Spinal cord (tissue), 10 donors: Measurements from ENCODE around the gene TENM3. TPM values are rescaled to one million over a fixed set of nuclear protein-coding genes. Genes with fewer than 3 reads are reported as not detected.
A peak's percentile ranks its signal among the peaks of the same experiment; 100 is the strongest.

Experiments used
- DNase-seq, 6 donors: peaks; one replicate each; pipeline versions ENCODE4 v3.0.0 to v3.0.0-alpha.2; 2013 to 2015; ENCODE audit warnings: low spot score in 6 of 6, low read depth in 4 of 6
- H3K27ac ChIP-seq: one replicate; pipeline ENCODE4 v1.5.1; 2013; ENCODE audit warnings: low read depth, low read length, control low read depth
- H3K27me3 ChIP-seq: one replicate; pipeline ENCODE4 v1.6.1; 2013; ENCODE audit warnings: low read length; ENCODE audit not compliant: control insufficient read depth, insufficient read depth
- H3K36me3 ChIP-seq: one replicate; pipeline ENCODE4 v1.6.1; 2013; ENCODE audit warnings: low read length; ENCODE audit not compliant: control insufficient read depth, insufficient read depth
- H3K4me1 ChIP-seq: one replicate; pipeline ENCODE4 v1.6.1; 2013; ENCODE audit warnings: low read length; ENCODE audit not compliant: control insufficient read depth, insufficient read depth
- H3K4me3 ChIP-seq: one replicate; pipeline ENCODE4 v1.5.1; 2013; ENCODE audit warnings: low read depth, low read length, control low read depth
- H3K9me3 ChIP-seq: one replicate; pipeline ENCODE4 v1.6.1; 2013; ENCODE audit warnings: low read length; ENCODE audit not compliant: control insufficient read depth, insufficient read depth
- WGBS: methylation state at CpG from one replicate; pipeline ENCODE4 v1.1.5; 2013; ENCODE audit warnings: missing lambda C conversion rate; ENCODE audit not compliant: insufficient coverage; 5-methylcytosine and 5-hydroxymethylcytosine counted together
- polyA plus RNA-seq, 2 donors: library from polyadenylated mRNA; unstranded; fragments of 120-200 nt; gene quantifications; one replicate each; pipeline ENCODE4 v1.2.1, GENCODE V29; 2013; ENCODE audit not compliant: insufficient read length in 2 of 2
- total RNA-seq, 2 donors: library from RNA; depleted of rRNA in 1 of 2; stranded (reverse); fragments of 120-200 nt in 1 of 2; fragments of >200 nt in 1 of 2; gene quantifications; one replicate each; pipeline versions ENCODE4 v1.2.3 to v1.2.4, GENCODE V29; 2013 to 2014
- donor health status: healthy.

TENM3 gene
- total and polyA plus RNA-seq, 4 donors: 25.8 to 57.5 (median 38.7) TPM

GRCh38 chr4:182789529-182789928 lies 546.3 kb downstream of the TENM3 start:
- no peak for DNase-seq
- Histone ChIP-seq H3K27ac (no peak overlapping the region), H3K9me3 (no peaks in the 10 kb centered on the region), H3K27me3 (no peaks in the 10 kb centered on the region), H3K4me3 (no peak overlapping the region), H3K36me3 (no peaks in the 10 kb centered on the region), H3K4me1 (no peaks in the 10 kb centered on the region)
- 91% methylated on average over 5 of the region's 7 CpGs for WGBS

GRCh38 chr4:182795446-182796238 lies 552.4 kb downstream of the TENM3 start:
- DNase-seq: no peak
- Histone ChIP-seq H3K9me3 (no peaks in the 10 kb centered on the region), H3K36me3 (peaks cover 18% of the 10 kb centered on the region), H3K4me3 (no peak overlapping the region), H3K27me3 (no peaks in the 10 kb centered on the region), H3K27ac (no peak overlapping the region), H3K4me1 (no peaks in the 10 kb centered on the region)
- 55% methylated on average over 2 of the region's 6 CpGs for WGBS

GRCh38 chr4:182799515-182800215 lies 556.5 kb downstream of the TENM3 start:
- Histone ChIP-seq H3K4me1 (no peaks in the 10 kb centered on the region), H3K4me3 (no peak overlapping the region), H3K9me3 (no peaks in the 10 kb centered on the region), H3K27me3 (no peaks in the 10 kb centered on the region), H3K27ac (no peak overlapping the region), H3K36me3 (peaks cover 18% of the 10 kb centered on the region)
- no peak for DNase-seq
- WGBS: 95% methylated on average over 85 of the region's 85 CpGs

GRCh38 chr4:182800216-182800515 lies 557.0 kb downstream of the TENM3 start:
- WGBS: 87% methylated on average over 29 of the region's 29 CpGs

GRCh38 chr4:182801636-182802035 lies 558.4 kb downstream of the TENM3 start:
- 90% methylated on average over 12 of the region's 15 CpGs for WGBS
- Histone ChIP-seq H3K27ac (no peak overlapping the region), H3K36me3 (peaks cover 18% of the 10 kb centered on the region), H3K27me3 (no peaks in the 10 kb centered on the region), H3K9me3 (no peaks in the 10 kb centered on the region), H3K4me3 (no peak overlapping the region), H3K4me1 (peaks cover 8% of the 10 kb centered on the region)
- peak in 1 of 6 donors; percentile 49 for DNase-seq

More at GRCh38 chr4:182800216-182800515, 557.0 kb downstream of the TENM3 start:
- H3K27ac ChIP-seq: no peak overlapping the region
- H3K27me3 ChIP-seq: no peaks in the 10 kb centered on the region
- DNase-seq: no peak
- H3K36me3 ChIP-seq: peaks cover 18% of the 10 kb centered on the region
- H3K4me3 ChIP-seq: no peak overlapping the region
- no peaks in the 10 kb centered on the region for H3K4me1 ChIP-seq
- H3K9me3 ChIP-seq: no peaks in the 10 kb centered on the region

GRCh38 chr4:182802621-182803020 lies 559.4 kb downstream of the TENM3 start:
- Histone ChIP-seq H3K9me3 (no peaks in the 10 kb centered on the region), H3K27me3 (no peaks in the 10 kb centered on the region), H3K27ac (no peak overlapping the region), H3K4me3 (no peak overlapping the region), H3K4me1 (peaks cover 18% of the 10 kb centered on the region), H3K36me3 (peaks cover 18% of the 10 kb centered on the region)
- DNase-seq: no peak

- peak in 1 of 6 donors; percentile 65 for DNase-seq
- peaks cover 23% of the 10 kb centered on the region for H3K4me1 ChIP-seq
- no peaks in the 10 kb centered on the region for H3K9me3 ChIP-seq
- WGBS: 69% methylated on average over 5 of the region's 6 CpGs
- H3K4me3 ChIP-seq: no peak overlapping the region
- H3K27ac ChIP-seq: no peak overlapping the region
- peaks cover 14% of the 10 kb centered on the region for H3K36me3 ChIP-seq
- H3K27me3 ChIP-seq: no peaks in the 10 kb centered on the region
These were observed 560.0 kb downstream of the TENM3 start for GRCh38 chr4:182803235-182803634.

- 96% methylated on average over 3 of the region's 8 CpGs for whole genome bisulfite sequencing
- no peak for DNase-seq
- no peaks in the 10 kb centered on the region for H3K9me3 ChIP-seq
These were observed 560.9 kb downstream of the TENM3 start for GRCh38 chr4:182804131-182804530.

GRCh38 chr4:182805321-182805720 lies 562.1 kb downstream of the TENM3 start:
- peak in 1 of 6 donors; percentile 53 for DNase-seq
- Histone ChIP-seq H3K9me3 (no peaks in the 10 kb centered on the region), H3K27ac (no peak overlapping the region), H3K4me3 (no peak overlapping the region), H3K36me3 (peaks cover 2% of the 10 kb centered on the region), H3K4me1 (peaks cover 23% of the 10 kb centered on the region), H3K27me3 (no peaks in the 10 kb centered on the region)
- 69% methylated on average over 9 of the region's 9 CpGs for whole genome bisulfite sequencing

More at GRCh38 chr4:182804131-182804530, 560.9 kb downstream of the TENM3 start:
- Histone ChIP-seq H3K4me1 (peaks cover 23% of the 10 kb centered on the region), H3K27ac (no peak overlapping the region), H3K27me3 (no peaks in the 10 kb centered on the region), H3K36me3 (peaks cover 14% of the 10 kb centered on the region), H3K4me3 (no peak overlapping the region)

GRCh38 chr4:182805750-182806149 lies 562.5 kb downstream of the TENM3 start:
- Histone ChIP-seq H3K27ac (no peak overlapping the region), H3K36me3 (no peaks in the 10 kb centered on the region), H3K9me3 (no peaks in the 10 kb centered on the region), H3K27me3 (no peaks in the 10 kb centered on the region), H3K4me3 (no peak overlapping the region), H3K4me1 (peaks cover 23% of the 10 kb centered on the region)
- WGBS: 70% methylated on average over 8 of the region's 13 CpGs
- peak in 1 of 6 donors; percentile 40 for DNase-seq
